Limb (tissue), 2 donors: Measurements from ENCODE around the gene HSPBAP1.
"Not testable (repeated sequence)": the region's sequence is repeated elsewhere in the genome, so short reads cannot be mapped to it uniquely, and the experiment has no call there.

ENCODE experiments used
- DNase-seq, 2 donors: peaks; one replicate each; pipeline ENCODE4 v3.0.0-alpha.2; 2016; ENCODE audit errors: extremely low spot score in 2 of 2

The HSPBAP1 gene

GRCh38 chr3:122742234-122742633, 51.4 kb downstream of the HSPBAP1 start:
- DNase-seq, result no peak

- no peak for DNase-seq
Measured at GRCh38 chr3:122739172-122739571, 54.5 kb downstream of the HSPBAP1 start.

- DNase-seq, result not testable (repeated sequence)
Measured at GRCh38 chr3:122732682-122733525, 60.7 kb downstream of the HSPBAP1 start.

GRCh38 chr3:122730240-122730639, 63.4 kb downstream of the HSPBAP1 start:
- DNase-seq, result no peak

- no peak for DNase-seq
Measured at GRCh38 chr3:122728756-122729514, 64.7 kb downstream of the HSPBAP1 start.

- no peak for DNase-seq
Measured at GRCh38 chr3:122728186-122728585, 65.4 kb downstream of the HSPBAP1 start.

- no peak for DNase-seq
Measured at GRCh38 chr3:122727766-122728165, 65.9 kb downstream of the HSPBAP1 start.

GRCh38 chr3:122727294-122727693, 66.3 kb downstream of the HSPBAP1 start:
- DNase-seq, result no peak

GRCh38 chr3:122725106-122725505, 68.5 kb downstream of the HSPBAP1 start:
- DNase-seq, result no peak

GRCh38 chr3:122719273-122719921, 74.2 kb downstream of the HSPBAP1 start:
- no peak for DNase-seq

GRCh38 chr3:122716667-122717066, 77.0 kb downstream of the HSPBAP1 start:
- no peak for DNase-seq

- no peak for DNase-seq
Measured at GRCh38 chr3:122714273-122714672, 79.4 kb downstream of the HSPBAP1 start.

- not testable (repeated sequence) for DNase-seq
Measured at GRCh38 chr3:122710616-122711251, 82.9 kb downstream of the HSPBAP1 start.

GRCh38 chr3:122705379-122705778, 88.3 kb downstream of the HSPBAP1 start:
- no peak for DNase-seq

- DNase-seq, result no peak
Measured at GRCh38 chr3:122700193-122700592, 93.4 kb downstream of the HSPBAP1 start.

- DNase-seq, result no peak
Measured at GRCh38 chr3:122697952-122698620, 95.5 kb downstream of the HSPBAP1 start.

- DNase-seq, result no peak
Measured at GRCh38 chr3:122695927-122696561, 97.6 kb downstream of the HSPBAP1 start.

GRCh38 chr3:122694966-122695365, 98.7 kb downstream of the HSPBAP1 start:
- no peak for DNase-seq

GRCh38 chr3:122692674-122693073, 101.0 kb downstream of the HSPBAP1 start:
- no peak for DNase-seq

GRCh38 chr3:122691195-122691594, 102.4 kb downstream of the HSPBAP1 start:
- no peak for DNase-seq

- DNase-seq, result no peak
Measured at GRCh38 chr3:122690096-122690495, 103.5 kb downstream of the HSPBAP1 start.
